Muscle of back (tissue), 13 donors: ENCODE data around the gene HYDIN. TPM values are rescaled to one million over a fixed set of nuclear protein-coding genes. Genes with fewer than 3 reads are reported as not detected.

ENCODE experiments used
- DNase-seq, 3 donors: peaks; one replicate each; pipeline versions ENCODE4 v3.0.0 to v3.0.0-alpha.2; 2013
- long read RNA-seq, 9 donors: transcript quantifications; one replicate each; lab custom pipeline, GENCODE V29; 2026
- polyA plus RNA-seq, 10 donors: library from polyadenylated mRNA; unstranded; fragments of 120-200 nt; gene quantifications; one replicate each; pipeline ENCODE4 v1.2.1, GENCODE V29; 2013; ENCODE audit not compliant: insufficient read length in 10 of 10

HYDIN gene
- polyA plus RNA-seq = 1 to 10 TPM in 9 of 10 donors, under 1 TPM in 1; 0.60 to 4.9 (median 1.6) TPM
- long read RNA-seq, donor 1 = 0 reads
- long read RNA-seq, donor 2 = 0 reads
- long read RNA-seq, donor 3 = 0 reads
- long read RNA-seq, donor 4 = 0 reads
- long read RNA-seq, donor 5 = 0 reads
- long read RNA-seq, donor 6 = 0 reads
- long read RNA-seq, donor 7 = 0 reads
- long read RNA-seq, donor 8 = 0 reads
- long read RNA-seq, donor 9 = 0 reads

DNA sequence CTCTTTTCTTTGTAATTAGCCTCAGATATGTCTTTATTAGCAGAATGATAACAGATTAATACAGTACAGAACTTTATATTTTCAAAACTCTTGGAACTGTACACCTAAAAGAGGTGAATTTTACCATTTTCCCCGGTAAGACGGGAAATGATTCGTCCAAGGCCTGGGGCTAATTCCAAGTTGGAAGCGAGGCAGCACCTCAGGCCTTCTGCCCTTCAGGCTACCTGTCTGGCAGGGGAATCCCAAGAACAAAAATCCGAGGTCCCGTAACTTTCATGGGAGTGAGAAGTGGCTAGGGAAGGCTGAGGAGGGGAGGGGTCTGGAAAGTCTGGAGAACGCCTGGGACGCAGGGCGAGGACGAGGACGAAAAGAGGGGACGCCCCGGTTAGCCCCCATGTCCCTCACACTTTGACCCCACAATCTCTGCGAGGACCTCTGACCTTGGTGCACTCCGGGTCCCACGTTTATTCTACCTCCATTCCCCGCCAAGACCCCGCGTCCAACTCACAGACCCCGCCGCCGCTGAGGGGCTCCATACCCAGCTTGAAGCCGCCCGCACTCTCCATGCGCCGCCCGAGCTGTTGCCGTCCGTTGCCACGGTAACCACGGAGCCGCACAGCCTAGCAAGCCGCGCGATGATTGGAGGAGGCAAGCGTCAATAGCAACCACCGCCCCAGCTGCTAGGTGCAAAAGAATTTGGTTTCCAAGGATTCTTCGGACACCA lies at the start of gene HYDIN:
Gene HYDIN (minus strand): TSS at position 601 of the 724 bp plus-strand sequence. CDS start 43,827 bp downstream, outside the sequence.
- peak; percentile 20 to 65 (median 37) for DNase-seq

DNA sequence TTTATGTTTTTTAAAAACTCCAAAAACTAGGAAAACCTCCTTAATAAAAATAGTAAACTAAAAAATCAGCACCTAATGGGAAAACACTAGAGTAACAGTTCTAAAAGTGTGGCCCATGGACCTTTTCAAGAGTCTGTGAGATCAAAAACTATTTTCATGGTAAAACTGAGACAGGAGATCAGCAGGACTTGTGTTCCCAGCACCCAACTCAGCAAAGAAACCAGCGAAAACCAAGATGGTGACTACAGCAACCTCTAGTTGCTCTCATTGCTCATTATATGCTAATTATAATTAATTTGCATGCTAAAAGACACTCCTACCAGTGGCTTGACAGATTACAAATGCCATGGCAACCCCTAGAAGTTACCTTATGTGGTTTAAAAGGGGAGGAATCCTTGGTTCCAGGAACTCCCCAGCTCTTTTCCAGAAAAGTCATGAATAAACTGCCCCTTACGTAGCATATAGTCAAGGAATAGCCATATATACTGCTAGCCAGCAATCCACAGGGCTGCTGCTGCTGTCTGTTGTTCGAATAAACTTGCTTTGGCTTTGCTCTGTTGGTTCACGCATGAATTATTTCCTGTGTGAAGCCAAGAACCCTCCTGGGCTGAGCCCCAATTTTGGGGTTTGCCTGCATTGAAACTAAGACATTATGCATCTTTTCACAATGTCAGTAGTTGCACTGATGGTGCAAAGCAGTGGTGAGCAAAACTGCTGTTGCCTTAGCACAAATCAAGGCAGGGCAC lies 46.2 kb upstream of the HYDIN start:
- no peak for DNase-seq

DNA sequence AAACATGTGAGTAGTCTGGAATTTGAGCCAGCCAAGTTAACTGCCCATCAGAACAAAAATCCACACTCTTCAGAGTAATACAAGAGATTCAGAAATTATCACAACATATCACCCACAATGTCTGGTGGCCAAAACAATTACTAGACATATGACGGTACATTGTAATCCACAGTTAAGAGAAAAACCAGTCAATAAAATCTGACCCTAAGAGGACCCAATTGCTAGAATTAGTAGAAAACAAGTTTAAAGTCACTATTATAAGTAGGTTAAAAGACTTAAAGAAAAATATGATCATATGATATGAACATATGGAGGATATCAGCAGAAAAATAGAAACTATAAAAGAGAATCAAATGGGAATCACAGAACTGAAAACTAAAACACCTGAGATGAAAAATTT lies 42.9 kb upstream of the HYDIN start:
- DNase-seq = no peak

DNA sequence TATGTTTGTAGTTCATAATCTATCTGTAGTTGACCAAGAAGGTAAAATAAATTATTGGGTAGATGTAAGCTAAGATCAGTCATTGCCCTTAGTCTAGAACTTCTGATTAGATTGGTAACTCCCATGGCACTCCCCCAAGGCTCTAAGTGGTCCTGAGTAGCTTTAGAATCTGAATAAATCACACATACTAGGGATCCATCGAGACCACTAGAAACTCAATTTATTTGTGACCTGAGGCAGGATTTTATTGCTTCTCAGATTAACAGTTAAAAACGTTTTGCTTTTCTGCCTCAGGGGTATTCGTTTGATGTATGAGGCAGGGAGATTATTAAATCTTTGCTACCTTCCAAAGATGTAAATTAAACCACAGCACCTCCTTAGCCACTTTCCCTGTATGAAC lies 33.8 kb upstream of the HYDIN start:
- no peak for DNase-seq

DNA sequence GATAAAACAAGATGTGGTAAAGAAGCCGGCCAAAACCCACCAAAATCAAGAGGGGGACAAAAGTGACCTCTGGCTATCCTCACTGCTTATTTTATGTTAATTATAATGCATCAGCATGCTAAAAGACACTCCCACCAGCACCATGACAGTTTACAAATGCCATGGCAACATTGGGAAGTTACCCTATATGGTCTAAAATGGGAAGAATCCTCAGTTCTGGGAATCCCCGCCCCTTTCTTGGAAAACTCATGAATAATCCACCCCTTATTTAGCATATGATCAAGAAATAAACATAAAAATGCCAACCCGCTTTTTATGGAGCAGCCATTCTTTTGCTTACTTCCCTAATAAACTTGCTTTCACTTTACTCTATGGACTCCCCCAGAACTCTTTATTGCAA lies 33.1 kb upstream of the HYDIN start:
- DNase-seq = no peak

DNA sequence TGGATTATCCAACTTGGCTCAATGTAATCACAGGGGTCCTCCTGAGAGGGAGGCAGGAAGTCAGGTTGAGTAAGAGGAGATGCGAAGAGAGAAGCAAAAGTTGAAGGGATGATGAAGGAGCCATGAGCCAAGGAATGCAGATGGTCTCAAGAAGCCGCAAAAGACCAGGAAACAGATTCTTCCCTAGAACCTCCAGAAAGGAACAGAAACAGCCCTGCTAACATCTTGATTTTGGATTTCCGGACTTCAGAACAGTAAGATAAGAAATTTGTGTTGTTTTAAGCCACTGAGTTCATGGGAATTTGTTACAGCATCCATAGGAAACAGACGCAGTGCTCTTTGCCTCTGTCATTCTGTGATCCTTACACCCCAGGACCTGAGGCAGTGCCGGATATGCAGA lies 31.9 kb upstream of the HYDIN start:
- DNase-seq = no peak

GRCh38 chr16:71260995-71261394 lies 30.5 kb upstream of the HYDIN start:
- no peak for DNase-seq

GRCh38 chr16:71259086-71259485 lies 28.6 kb upstream of the HYDIN start:
- no peak for DNase-seq

- DNase-seq = peak in 2 of 3 donors; percentile 12 to 17
Observed at GRCh38 chr16:71258372-71258771, 27.9 kb upstream of the HYDIN start.

DNA sequence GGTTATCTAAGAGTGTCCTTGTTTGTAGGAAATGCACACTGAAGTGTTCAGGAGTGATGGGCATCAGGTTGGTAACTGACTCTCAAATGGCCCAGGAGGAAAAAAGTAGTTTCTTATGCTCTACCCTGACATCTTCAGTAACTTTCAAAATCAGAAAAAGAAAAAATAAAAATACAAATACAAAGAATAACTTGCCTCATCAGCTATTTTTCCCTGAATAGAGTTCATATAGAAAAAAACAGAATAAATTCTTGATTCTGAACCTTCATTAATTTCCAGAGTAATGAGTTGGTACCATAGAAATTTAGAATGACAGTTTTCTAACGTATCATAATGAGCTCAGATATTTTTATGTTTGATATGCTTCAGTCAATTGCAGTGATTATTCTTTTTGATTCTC lies 27.2 kb upstream of the HYDIN start:
- DNase-seq = no peak

- DNase-seq = peak; percentile 48 to 77 (median 64)
Observed at GRCh38 chr16:71255721-71256120, 25.2 kb upstream of the HYDIN start.

DNA sequence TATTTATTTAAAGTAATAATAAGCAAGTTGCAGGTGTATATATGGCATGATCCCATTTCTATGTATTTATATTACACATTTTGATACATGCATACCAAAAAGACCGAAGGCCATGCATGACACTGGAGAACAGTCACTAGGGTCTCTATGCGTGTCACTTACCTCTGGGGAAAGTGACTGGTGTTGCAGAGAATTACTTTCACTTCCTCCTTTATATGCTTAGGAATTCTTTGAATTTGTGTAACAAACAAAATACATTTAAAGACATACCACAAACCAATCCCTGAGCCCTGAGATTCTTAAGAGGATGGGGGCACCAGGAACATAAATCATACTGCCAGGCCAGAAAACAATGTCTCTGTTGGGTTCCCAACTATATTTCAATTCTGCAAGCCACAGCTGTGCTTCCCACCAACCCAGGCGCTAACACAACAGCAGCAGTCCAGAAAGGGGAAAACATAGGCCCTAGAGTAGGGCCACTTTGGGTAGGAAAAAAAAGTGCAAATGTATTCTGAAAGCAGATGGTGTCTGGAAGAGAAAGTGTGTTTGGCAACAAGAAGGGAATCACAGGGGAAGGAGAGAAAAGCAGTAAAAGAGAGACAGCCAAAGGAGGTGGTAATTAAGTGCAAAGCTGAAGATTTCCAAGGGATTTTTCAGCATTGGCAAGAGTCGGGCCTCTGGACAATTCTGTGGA lies 24.5 kb upstream of the HYDIN start:
- peak; percentile 51 to 88 (median 76) for DNase-seq

GRCh38 chr16:71250461-71251235 lies 20.1 kb upstream of the HYDIN start:
- peak in 1 of 3 donors; percentile 19 for DNase-seq

- DNase-seq = no peak
Observed at GRCh38 chr16:71249399-71249798, 18.9 kb upstream of the HYDIN start.

GRCh38 chr16:71247478-71247877 lies 17.0 kb upstream of the HYDIN start:
- DNase-seq = no peak

DNA sequence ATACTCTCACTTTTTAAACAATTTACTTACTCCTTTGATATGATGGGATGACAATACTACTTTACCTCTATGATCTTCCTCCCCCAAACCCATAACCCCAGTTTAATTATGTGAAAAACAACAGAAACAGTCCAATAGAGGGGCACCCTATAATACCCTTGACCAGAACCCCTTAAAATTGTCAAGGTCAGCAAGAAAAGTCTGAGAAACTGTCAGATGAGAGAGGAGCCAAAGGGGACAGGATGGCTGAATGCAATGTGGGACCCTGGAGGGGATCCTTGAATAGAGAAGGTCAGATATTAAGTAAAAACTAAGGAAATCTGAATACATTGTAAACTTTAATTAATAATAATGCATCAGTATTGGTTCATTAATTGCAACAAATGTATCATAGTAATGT lies 15.8 kb upstream of the HYDIN start:
- no peak for DNase-seq

- no peak for DNase-seq
Observed at GRCh38 chr16:71244521-71244920, 14.0 kb upstream of the HYDIN start.

DNA sequence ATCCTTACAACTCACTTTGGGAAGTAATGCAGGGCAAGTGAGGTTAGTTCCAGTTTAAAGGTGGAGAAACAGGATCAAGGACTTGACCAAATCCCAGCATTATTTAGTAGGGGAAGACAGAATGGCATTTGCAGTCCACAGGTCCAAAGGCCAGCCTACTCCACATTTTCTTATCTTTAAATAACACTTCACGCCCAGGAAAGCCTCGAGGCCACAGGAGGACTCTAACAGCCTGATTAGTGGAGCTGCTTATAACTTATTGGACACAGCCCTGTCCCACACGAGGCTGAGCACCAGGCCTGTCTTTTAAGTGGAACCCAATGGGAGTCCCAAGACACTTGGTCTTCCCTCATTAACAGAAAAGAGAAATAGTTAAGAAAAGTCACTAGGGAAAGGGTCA lies 12.1 kb upstream of the HYDIN start:
- no peak for DNase-seq

- DNase-seq = no peak
Observed at GRCh38 chr16:71242036-71242435, 11.5 kb upstream of the HYDIN start.

- DNase-seq = no peak
Observed at GRCh38 chr16:71229344-71229743, 1.2 kb downstream of the HYDIN start.
